Lower leg skin (tissue), 4 donors: ENCODE data around the gene SYCP3. TPM values are rescaled to one million over a fixed set of nuclear protein-coding genes. Genes with fewer than 3 reads are reported as not detected.

ENCODE experiments used
- DNase-seq, 2 donors: peaks; one replicate each; pipeline ENCODE4 v3.0.0-alpha.2; 2019; ENCODE audit warnings: low spot score in 2 of 2
- H3K4me3 ChIP-seq: fragments of 200-600 bp; sonication (generic); 2 replicates; pipeline ENCODE4 v1.5.1; 2017; ENCODE audit warnings: mild to moderate bottlenecking, low read depth; ENCODE audit not compliant: poor library complexity, severe bottlenecking
- POLR2A ChIP-seq, 2 donors: fragments of 450-650 bp; IDR thresholded peaks; one replicate each; pipeline ENCODE4 v1.6.1; 2016 to 2017; ENCODE audit warnings: antibody characterized with exemption in 2 of 2, mild to moderate bottlenecking in 1 of 2, moderate library complexity in 1 of 2
- WGBS, 2 donors: methylation state at CpG; one replicate each; pipeline ENCODE4 v1.1.5; 2018; 5-methylcytosine and 5-hydroxymethylcytosine counted together
- intact Hi-C: fragments of 100-400 bp; cut with DNase I; formaldehyde crosslinking; loops from one replicate; pipeline ENCODE4 v1.15.0; 2023; ENCODE audit warnings: low total_unique reads
- total RNA-seq, 4 donors: library from RNA; depleted of rRNA; stranded (reverse); fragments of >200 nt; gene quantifications; one replicate each; pipeline ENCODE4 v1.1.0, GENCODE V29; 2016
- TF ChIP-seq, protein P1 (sequence below), 3 donors: fragments of 450-650 bp; IDR thresholded peaks; one replicate each; pipeline ENCODE4 v1.5.1; 2016; ENCODE audit warnings: antibody characterized with exemption in 3 of 3, mild to moderate bottlenecking in 3 of 3, moderate library complexity in 2 of 3

SYCP3 gene
- total RNA-seq, 4 donors from 2014 or later, result 0.58 TPM; not detected in 3

DNA sequence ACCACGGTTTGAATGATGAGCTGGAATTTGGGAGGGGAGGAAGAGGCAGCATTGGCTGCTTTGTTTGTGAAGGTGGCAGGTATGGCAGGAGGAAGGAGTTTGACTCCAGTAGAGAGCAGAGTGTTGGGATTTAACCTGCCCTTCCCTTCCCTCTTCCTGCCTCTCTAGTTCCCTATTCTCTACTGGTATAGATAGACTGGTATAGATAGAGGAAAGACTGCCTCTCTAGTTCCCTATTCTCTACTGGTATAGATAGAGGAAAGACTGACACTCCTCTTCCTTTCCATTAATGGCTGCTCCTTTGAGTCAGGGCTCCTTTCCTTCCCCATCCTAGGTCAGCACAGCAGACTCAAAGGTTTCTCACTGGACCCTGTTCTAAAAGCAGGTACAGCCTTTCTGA is 8.4 kb upstream of the SYCP3 start:
- TF ChIP-seq, protein P1, sequence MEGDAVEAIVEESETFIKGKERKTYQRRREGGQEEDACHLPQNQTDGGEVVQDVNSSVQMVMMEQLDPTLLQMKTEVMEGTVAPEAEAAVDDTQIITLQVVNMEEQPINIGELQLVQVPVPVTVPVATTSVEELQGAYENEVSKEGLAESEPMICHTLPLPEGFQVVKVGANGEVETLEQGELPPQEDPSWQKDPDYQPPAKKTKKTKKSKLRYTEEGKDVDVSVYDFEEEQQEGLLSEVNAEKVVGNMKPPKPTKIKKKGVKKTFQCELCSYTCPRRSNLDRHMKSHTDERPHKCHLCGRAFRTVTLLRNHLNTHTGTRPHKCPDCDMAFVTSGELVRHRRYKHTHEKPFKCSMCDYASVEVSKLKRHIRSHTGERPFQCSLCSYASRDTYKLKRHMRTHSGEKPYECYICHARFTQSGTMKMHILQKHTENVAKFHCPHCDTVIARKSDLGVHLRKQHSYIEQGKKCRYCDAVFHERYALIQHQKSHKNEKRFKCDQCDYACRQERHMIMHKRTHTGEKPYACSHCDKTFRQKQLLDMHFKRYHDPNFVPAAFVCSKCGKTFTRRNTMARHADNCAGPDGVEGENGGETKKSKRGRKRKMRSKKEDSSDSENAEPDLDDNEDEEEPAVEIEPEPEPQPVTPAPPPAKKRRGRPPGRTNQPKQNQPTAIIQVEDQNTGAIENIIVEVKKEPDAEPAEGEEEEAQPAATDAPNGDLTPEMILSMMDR (IDR thresholded peaks at IDR 0.05), result no peak
- TF ChIP-seq POLR2A (IDR thresholded peaks at IDR 0.05), result no peak
- H3K4me3 ChIP-seq, result no peak overlapping the region
- DNase-seq, result no peak
- intact Hi-C loops, result no loop called here
- 58 to 77% methylated on average over 1 of the region's 1 CpG for WGBS, 2 donors

DNA sequence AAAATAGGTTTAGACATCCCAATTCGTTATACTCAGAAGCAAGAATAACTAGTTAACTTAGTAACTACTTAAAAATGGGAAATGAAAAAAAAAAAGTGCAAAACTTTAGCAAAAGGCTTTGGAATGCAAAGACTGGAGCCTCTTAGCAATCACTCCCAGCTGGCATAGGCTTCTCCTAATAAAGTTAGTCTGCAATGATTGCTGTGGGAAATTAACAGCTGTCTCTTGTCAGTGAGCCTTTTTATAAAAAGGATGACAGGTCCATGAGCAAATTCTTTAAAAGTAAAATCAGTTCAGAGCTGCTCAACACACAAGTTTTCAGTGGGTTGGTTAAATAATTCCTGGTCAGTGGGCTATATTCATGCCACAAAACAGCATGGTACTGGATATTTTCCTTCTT is 7.4 kb upstream of the SYCP3 start:
- 64 to 82% methylated on average over 1 of the region's 1 CpG for WGBS, 2 donors
- intact Hi-C loops, result no loop called here
- DNase-seq, result no peak
- H3K4me3 ChIP-seq, result no peak overlapping the region
- TF ChIP-seq POLR2A (IDR thresholded peaks at IDR 0.05), result no peak
- TF ChIP-seq, protein P1 (IDR thresholded peaks at IDR 0.05), result no peak

DNA sequence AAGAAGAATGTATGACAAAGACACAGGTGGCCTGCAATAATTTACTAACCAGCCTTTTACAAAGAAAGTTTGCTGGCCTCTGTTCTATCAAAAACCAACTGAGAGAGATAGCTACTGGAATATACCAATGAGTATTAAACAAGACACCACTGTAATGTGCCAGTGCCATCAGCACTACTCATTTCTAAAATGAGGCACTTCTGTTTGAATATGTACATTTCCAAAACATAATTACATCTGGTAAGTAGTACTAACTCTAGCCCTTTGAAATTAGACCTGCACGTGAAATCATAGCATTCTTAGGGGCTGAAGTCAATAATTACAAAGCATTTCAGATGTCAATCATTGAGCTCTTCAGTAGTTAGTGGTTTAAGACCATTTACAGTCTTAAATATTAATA is 6.9 kb upstream of the SYCP3 start:
- no peak for TF ChIP-seq POLR2A (IDR thresholded peaks at IDR 0.05)
- TF ChIP-seq, protein P1 (IDR thresholded peaks at IDR 0.05), result no peak
- H3K4me3 ChIP-seq, result no peak overlapping the region
- no peak for DNase-seq

DNA sequence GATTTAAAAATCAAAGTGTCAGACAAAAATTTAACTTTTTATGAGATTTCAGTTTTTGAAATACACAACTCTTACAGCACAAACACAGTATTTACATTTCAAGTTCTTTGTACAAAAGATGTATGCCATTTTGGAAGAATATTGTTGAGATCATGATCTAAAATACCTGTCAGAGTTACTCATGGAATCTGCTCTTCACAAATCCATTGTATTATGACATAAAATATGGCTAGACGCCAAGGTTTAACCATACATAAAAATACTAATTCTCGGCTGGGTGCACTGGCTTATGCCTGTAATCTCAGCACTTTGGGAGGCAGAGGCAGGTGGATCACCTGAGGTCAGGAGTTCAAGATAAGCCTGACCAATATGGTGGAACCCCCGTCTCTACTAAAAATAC is 6.2 kb upstream of the SYCP3 start:
- intact Hi-C loops, result no loop called here
- no peak for DNase-seq
- TF ChIP-seq, protein P1 (IDR thresholded peaks at IDR 0.05), result no peak
- TF ChIP-seq POLR2A (IDR thresholded peaks at IDR 0.05), result no peak
- H3K4me3 ChIP-seq, result no peak overlapping the region
- WGBS, 2 donors, result 83 to 89% methylated on average over 3 of the region's 3 CpGs

More for the DNA sequence above, 6.9 kb upstream of the SYCP3 start:
- intact Hi-C loops, result no loop called here
- WGBS, 2 donors, result 74 to 80% methylated on average over 1 of the region's 1 CpG

DNA sequence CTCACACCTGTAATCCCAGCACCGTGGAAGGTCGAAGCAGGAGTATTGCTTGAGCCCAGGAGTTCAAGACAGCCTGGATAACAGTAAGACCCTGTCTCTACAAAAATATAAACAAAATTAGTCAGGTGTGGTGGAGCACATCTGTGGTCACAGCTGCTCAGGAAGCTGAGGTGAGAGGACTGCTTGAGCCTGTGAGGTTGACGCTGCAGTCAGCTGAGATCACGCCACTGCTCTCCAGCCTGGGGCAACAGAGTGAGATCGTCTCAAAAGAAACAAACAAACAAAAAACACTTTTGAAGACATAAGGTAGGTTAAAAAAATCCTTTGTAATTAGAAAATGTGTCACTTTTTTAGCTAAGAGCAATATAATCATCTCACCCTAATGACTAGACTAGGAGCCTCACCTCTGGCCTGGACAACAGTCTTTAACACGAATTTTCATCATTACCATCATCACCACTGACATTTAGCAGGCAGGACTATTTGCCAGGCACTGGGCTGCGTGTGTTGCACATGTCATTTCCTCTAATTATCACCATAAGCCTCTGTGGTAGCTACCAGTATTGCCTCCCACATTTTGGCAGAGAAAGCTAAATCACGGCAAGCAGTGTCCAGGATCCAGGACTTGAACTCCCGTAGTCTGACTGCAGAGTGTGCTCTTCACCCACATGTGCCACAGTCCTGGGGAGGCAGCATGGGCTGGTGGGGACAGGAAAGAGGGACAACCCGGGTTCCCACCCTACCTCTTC is 4.6 kb upstream of the SYCP3 start:
- WGBS, 2 donors, result 76 to 81% methylated on average over 10 of the region's 10 CpGs
- intact Hi-C loops, result no loop called here
- no peak for DNase-seq

More for the DNA sequence above, 4.6 kb upstream of the SYCP3 start:
- no peak overlapping the region for H3K4me3 ChIP-seq
- TF ChIP-seq, protein P1 (IDR thresholded peaks at IDR 0.05), result no peak
- TF ChIP-seq POLR2A (IDR thresholded peaks at IDR 0.05), result no peak
